Measurements from ENCODE around the gene GAS6.

Gene GAS6

DNA sequence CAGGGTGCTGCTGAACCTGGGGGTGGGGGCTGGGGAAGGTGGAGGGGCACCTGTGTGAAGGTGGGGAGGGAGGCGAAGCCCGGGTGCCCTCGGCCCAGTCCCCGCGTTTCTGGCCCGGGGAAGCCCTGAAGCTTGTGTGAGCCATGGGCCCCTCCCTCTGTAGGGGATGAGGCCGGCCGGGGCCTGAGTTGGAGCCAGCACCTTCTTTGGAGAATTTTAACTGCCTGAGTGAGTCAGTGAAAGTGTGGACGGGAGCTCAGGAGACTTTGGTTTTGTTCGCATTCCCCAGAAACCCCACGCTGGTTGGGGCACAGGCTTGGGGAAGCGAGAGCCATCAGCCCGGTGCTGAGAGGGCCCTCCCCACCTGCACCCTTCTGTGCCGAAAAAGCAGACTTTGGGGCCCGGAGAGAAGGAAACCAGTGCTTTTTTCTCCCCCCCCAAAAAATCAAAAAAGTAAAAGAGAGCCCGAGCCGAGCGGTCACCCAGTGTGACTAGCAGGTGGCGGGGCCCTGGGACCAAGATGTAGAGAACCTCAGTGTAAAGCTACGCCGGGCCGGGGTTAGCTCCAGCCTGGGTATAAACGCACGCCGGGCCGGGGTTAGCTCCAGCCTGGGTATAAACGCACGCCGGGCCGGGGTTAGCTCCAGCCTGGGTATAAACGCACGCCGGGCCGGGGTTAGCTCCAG is 59.7 kb downstream of the GAS6 start:
- no peak for DNase-seq (ENCODE audit: low spot score)
- TF ChIP-seq, protein P1, sequence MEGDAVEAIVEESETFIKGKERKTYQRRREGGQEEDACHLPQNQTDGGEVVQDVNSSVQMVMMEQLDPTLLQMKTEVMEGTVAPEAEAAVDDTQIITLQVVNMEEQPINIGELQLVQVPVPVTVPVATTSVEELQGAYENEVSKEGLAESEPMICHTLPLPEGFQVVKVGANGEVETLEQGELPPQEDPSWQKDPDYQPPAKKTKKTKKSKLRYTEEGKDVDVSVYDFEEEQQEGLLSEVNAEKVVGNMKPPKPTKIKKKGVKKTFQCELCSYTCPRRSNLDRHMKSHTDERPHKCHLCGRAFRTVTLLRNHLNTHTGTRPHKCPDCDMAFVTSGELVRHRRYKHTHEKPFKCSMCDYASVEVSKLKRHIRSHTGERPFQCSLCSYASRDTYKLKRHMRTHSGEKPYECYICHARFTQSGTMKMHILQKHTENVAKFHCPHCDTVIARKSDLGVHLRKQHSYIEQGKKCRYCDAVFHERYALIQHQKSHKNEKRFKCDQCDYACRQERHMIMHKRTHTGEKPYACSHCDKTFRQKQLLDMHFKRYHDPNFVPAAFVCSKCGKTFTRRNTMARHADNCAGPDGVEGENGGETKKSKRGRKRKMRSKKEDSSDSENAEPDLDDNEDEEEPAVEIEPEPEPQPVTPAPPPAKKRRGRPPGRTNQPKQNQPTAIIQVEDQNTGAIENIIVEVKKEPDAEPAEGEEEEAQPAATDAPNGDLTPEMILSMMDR (IDR thresholded peaks at IDR 0.05; ENCODE audit: extremely low read depth, missing control alignments): no peak

GRCh38 chr13:113803409-113804016 is 60.4 kb downstream of the GAS6 start:
- no peak for DNase-seq (ENCODE audit: low spot score)
- TF ChIP-seq, protein P1 (IDR thresholded peaks at IDR 0.05; ENCODE audit: extremely low read depth, missing control alignments): no peak

GRCh38 chr13:113802761-113803160 is 61.1 kb downstream of the GAS6 start:
- DNase-seq (ENCODE audit: low spot score): no peak
- TF ChIP-seq, protein P1 (IDR thresholded peaks at IDR 0.05; ENCODE audit: extremely low read depth, missing control alignments): no peak

DNA sequence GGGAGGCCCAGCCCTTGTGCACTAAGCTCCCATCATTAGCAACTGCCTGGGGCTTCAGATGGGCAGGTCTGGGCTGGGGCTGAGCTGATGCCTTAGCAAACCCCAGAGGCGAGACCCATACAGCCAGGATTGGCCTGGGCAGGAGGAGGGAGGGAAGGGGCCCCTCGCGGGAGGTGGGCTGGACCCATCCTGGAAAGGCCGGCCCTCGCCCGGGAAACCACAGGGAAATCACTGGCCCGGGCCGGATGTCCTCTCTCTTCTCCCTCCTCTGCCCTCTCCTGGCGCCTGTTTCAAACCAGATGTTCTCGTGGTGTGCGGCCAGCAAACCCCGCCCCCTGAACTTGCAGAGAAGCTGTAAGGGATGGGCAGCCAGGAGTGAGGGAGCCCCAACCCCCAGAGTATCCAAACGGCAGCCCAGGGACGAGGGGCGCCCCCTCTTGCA is 61.8 kb downstream of the GAS6 start:
- TF ChIP-seq, protein P1 (IDR thresholded peaks at IDR 0.05; ENCODE audit: extremely low read depth, missing control alignments): no peak
- no peak for DNase-seq (ENCODE audit: low spot score)

- TF ChIP-seq, protein P1 (IDR thresholded peaks at IDR 0.05; ENCODE audit: extremely low read depth, missing control alignments): no peak
- DNase-seq (ENCODE audit: low spot score): no peak
Measured at GRCh38 chr13:113801289-113801961, 62.5 kb downstream of the GAS6 start.

DNA sequence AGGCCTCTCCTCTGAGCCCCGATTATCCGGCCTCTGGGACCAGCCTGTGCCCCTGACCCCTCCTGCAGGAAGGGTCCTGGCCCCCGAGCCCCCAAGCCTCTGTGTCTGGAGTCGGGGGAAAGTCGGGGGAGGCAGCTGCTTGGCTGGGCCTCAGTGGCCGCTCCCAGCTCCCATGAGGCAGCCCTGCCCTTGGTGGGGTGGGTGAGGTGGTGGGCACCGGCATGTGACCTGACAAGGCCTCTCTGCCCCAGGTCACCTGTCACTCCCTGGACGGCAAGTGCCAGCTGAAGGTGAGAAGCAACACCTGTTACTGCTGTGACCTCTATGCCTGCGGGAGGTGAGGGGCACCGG is 63.3 kb downstream of the GAS6 start:
- TF ChIP-seq, protein P1 (IDR thresholded peaks at IDR 0.05; ENCODE audit: extremely low read depth, missing control alignments): no peak
- no peak for DNase-seq (ENCODE audit: low spot score)

DNA sequence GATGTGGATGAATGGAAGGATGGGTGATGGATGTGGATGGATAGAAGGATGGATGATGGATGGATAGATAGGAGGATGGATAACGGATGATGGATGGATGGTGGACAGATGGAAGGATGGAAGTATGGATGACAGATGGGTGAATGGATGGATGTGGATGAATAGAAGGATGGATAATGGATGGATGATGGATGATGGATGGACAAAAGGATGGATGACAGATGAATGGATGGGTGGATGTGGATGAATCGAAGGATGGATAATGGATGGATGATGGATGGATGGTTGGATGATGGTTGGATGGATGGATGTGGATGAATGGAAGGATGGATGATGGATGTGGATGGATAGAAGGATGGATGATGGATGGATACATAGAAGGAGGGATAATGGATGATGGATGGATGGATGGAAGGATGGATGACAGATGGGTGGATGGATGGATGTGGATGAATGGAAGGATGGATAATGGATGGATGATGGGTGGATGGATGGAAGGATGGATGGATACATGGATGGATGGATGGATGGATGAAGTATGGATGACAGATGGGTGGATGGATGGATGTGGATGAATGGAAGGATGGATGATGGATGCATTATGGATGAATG is 65.6 kb downstream of the GAS6 start:
- no peak for DNase-seq (ENCODE audit: low spot score)
- TF ChIP-seq, protein P1 (IDR thresholded peaks at IDR 0.05; ENCODE audit: extremely low read depth, missing control alignments): no peak
